HFFc6 (cell line): ENCODE data around the gene PRICKLE2. TPM values are rescaled to one million over a fixed set of nuclear protein-coding genes. Genes with fewer than 3 reads are reported as not detected.
"Not testable (repeated sequence)": the region's sequence is repeated elsewhere in the genome, so short reads cannot be mapped to it uniquely, and the experiment has no call there.

Experiments used
- DNase-seq: peaks from one replicate; pipeline ENCODE4 v3.0.0-alpha.2; 2018
- H3K27ac Mint-ChIP-seq: 2 replicates; pipeline ENCODE4 v1.8.0; 2020; ENCODE audit warnings: mild to moderate bottlenecking, mixed read lengths
- H3K27me3 Mint-ChIP-seq: 2 replicates; pipeline ENCODE4 v1.8.0; 2021; ENCODE audit warnings: mild to moderate bottlenecking, moderate library complexity, mixed read lengths; ENCODE audit not compliant: insufficient read depth
- H3K36me3 Mint-ChIP-seq: 2 replicates; pipeline ENCODE4 v1.8.0; 2021; ENCODE audit warnings: low read depth, mixed read lengths
- H3K4me1 Mint-ChIP-seq: 2 replicates; pipeline ENCODE4 v1.8.0; 2020; ENCODE audit warnings: low read depth, mixed read lengths
- H3K4me3 Mint-ChIP-seq: 2 replicates; pipeline ENCODE4 v1.8.0; 2020; ENCODE audit warnings: mild to moderate bottlenecking, moderate library complexity, mixed read lengths
- H3K9me3 Mint-ChIP-seq: 2 replicates; pipeline ENCODE4 v1.8.0; 2020; ENCODE audit warnings: mild to moderate bottlenecking, mixed read lengths
- CTCF ChIP-seq: fragments of 200-600 bp; sonication (generic); IDR thresholded peaks from 2 replicates; pipeline ENCODE4 v1.5.0; 2021; ENCODE audit warnings: antibody characterized with exemption, mild to moderate bottlenecking
- total RNA-seq, 6 experiments: library from RNA; stranded (reverse); fragmentation: NEBNext Ultra II Directional; extraction: Animal tissue kit (Norgen Biotek cat#: 25700); gene quantifications; 2 replicates in 1 of 6; 3 replicates in 5 of 6; pipeline ENCODE4 v1.2.3, GENCODE V29; 2021

The PRICKLE2 gene
- total RNA-seq, 6 experiments from 2014 or later = 14.0 to 21.7 (median 18.4) TPM

GRCh38 chr3:64093211-64093610 is 132.1 kb downstream of the PRICKLE2 start:
- Mint-ChIP-seq H3K27me3 (peaks cover 3% of the 10 kb centered on the region), H3K27ac (no peak overlapping the region), H3K4me1 (peaks cover 43% of the 10 kb centered on the region), H3K4me3 (no peak overlapping the region), H3K36me3 (peaks cover 27% of the 10 kb centered on the region), H3K9me3 (no peaks in the 10 kb centered on the region)
- no peak for DNase-seq
- no peak for TF ChIP-seq CTCF

- H3K36me3 Mint-ChIP-seq = peaks cover 15% of the 10 kb centered on the region
- no peak overlapping the region for H3K27ac Mint-ChIP-seq
- no peak overlapping the region for H3K4me3 Mint-ChIP-seq
- H3K4me1 Mint-ChIP-seq = peaks cover 44% of the 10 kb centered on the region
- no peak for TF ChIP-seq CTCF
- H3K27me3 Mint-ChIP-seq = peaks cover 3% of the 10 kb centered on the region
- DNase-seq = no peak
- no peaks in the 10 kb centered on the region for H3K9me3 Mint-ChIP-seq
Measured at GRCh38 chr3:64091501-64091900, 133.8 kb downstream of the PRICKLE2 start.

- H3K27me3 Mint-ChIP-seq, H3K4me3 Mint-ChIP-seq, DNase-seq, H3K9me3 Mint-ChIP-seq, H3K27ac Mint-ChIP-seq, H3K36me3 Mint-ChIP-seq: not testable (repeated sequence)
- H3K4me1 Mint-ChIP-seq = peaks cover 36% of the 10 kb centered on the region
Measured at GRCh38 chr3:64089386-64089785, 135.9 kb downstream of the PRICKLE2 start.

GRCh38 chr3:64088408-64089205 is 136.7 kb downstream of the PRICKLE2 start:
- Mint-ChIP-seq H3K36me3 (peaks cover 12% of the 10 kb centered on the region), H3K27me3 (peaks cover 3% of the 10 kb centered on the region), H3K4me3 (no peak overlapping the region), H3K27ac (peak overlapping the region; percentile 49), H3K9me3 (peaks cover 10% of the 10 kb centered on the region), H3K4me1 (peaks cover 35% of the 10 kb centered on the region)
- DNase-seq = no peak
- no peak for TF ChIP-seq CTCF

GRCh38 chr3:64086479-64087252 is 138.6 kb downstream of the PRICKLE2 start:
- Mint-ChIP-seq H3K27me3 (peaks cover 2% of the 10 kb centered on the region), H3K36me3 (peaks cover 20% of the 10 kb centered on the region), H3K4me1 (peaks cover 54% of the 10 kb centered on the region), H3K9me3 (peaks cover 10% of the 10 kb centered on the region), H3K4me3 (no peak overlapping the region), H3K27ac (no peak overlapping the region)
- no peak for DNase-seq
- TF ChIP-seq CTCF = no peak

- Mint-ChIP-seq H3K4me1 (peaks cover 62% of the 10 kb centered on the region), H3K4me3 (no peak overlapping the region), H3K9me3 (peaks cover 10% of the 10 kb centered on the region), H3K27ac (peak overlapping the region; percentile 81), H3K36me3 (peaks cover 20% of the 10 kb centered on the region), H3K27me3 (no peaks in the 10 kb centered on the region; the same call in 1 of the 2 replicates)
- no peak for TF ChIP-seq CTCF
- peak; percentile 96 for DNase-seq
Measured at GRCh38 chr3:64084640-64085039, 140.6 kb downstream of the PRICKLE2 start.
